22Rv1 (cell line): ENCODE data around the gene MAGI2.

Experiments
- H3K27ac ChIP-seq: fragments of 450-650 bp; 2 replicates; pipeline ENCODE4 v1.5.1; 2017
- CTCF ChIP-seq: fragments of 450-650 bp; IDR thresholded peaks from 2 replicates; pipeline ENCODE4 v1.5.1; 2017; ENCODE audit warnings: mild to moderate bottlenecking
- ZFX ChIP-seq: fragments of 450-650 bp; IDR thresholded peaks from 2 replicates; pipeline ENCODE4 v1.6.1; 2017; ENCODE audit warnings: antibody characterized with exemption, borderline replicate concordance

Gene MAGI2

GRCh38 chr7:78762625-78763024 is 690.8 kb downstream of the MAGI2 start:
- no peak for TF ChIP-seq ZFX
- no peak for TF ChIP-seq CTCF
- no peak overlapping the region for H3K27ac ChIP-seq

- TF ChIP-seq CTCF = no peak
- TF ChIP-seq ZFX = no peak
- no peak overlapping the region for H3K27ac ChIP-seq
Measured at GRCh38 chr7:78760620-78761355, 692.7 kb downstream of the MAGI2 start.

DNA sequence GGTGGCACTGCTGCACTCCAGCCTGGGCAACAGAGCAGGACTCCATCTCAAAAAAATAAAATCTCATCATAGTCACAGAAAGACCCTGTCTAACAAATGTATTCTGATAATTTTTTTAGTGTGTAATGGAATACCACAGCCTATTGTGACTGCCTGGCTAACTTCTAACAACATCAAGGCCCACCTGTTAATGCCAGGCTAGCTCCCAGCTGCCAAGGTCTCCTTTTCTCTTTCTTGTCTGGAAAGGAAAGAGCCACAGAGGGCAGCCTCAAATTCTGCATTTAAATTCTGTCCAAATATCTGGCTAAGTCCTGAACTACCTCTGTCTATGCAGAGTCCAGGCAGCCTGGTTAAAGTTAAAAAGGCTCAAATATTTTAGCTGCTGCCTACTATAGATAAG is 700.9 kb downstream of the MAGI2 start:
- H3K27ac ChIP-seq = no peak overlapping the region
- TF ChIP-seq ZFX (no peak), CTCF (no peak)

- TF ChIP-seq ZFX = no peak
- no peak for TF ChIP-seq CTCF
Measured at GRCh38 chr7:78751253-78751652, 702.2 kb downstream of the MAGI2 start.

GRCh38 chr7:78749052-78749746 is 704.3 kb downstream of the MAGI2 start:
- no peak overlapping the region for H3K27ac ChIP-seq

More at GRCh38 chr7:78751253-78751652, 702.2 kb downstream of the MAGI2 start:
- H3K27ac ChIP-seq = no peak overlapping the region

GRCh38 chr7:78747592-78747991 is 705.9 kb downstream of the MAGI2 start:
- no peak overlapping the region for H3K27ac ChIP-seq
- TF ChIP-seq CTCF (no peak), ZFX (no peak)

More at GRCh38 chr7:78749052-78749746, 704.3 kb downstream of the MAGI2 start:
- TF ChIP-seq ZFX = no peak
- TF ChIP-seq CTCF = no peak

DNA sequence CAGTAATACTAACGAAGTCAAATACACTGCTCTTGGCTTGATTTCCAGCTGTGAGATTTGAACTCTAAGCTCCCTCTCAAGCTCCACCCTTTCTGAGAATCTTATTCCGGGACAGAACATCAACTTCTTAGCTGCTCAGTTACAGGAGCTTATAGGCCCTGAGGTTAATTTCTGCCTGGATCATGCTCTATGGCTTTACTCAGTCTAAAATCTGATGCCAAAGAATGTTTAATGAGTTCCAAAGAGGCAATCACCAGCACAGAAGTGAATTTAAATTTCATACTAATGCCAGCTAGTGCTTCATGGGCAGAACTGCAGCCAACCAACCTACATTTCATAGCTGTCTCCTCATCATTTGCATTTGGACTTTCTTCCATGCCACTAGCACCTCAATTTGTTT is 707.2 kb downstream of the MAGI2 start:
- no peak overlapping the region for H3K27ac ChIP-seq
- TF ChIP-seq CTCF (no peak), ZFX (no peak)
